HCT116 (cell line): ENCODE measurements around the gene KIAA0825. TPM values are rescaled to one million over a fixed set of nuclear protein-coding genes. Genes with fewer than 3 reads are reported as not detected.

Experiments
- ATAC-seq: fragments of 200-7000 bp; cut with Tn5 transposase; 2 replicates; pipeline ENCODE4 v1.9.1; 2020; ENCODE audit warnings: mild to moderate bottlenecking, moderate library complexity
- BruUV-seq: library from RNA; stranded (reverse); fragments of 400-500 nt; replicated peaks from 2 replicates; lab custom pipeline; 2021; lab: Mats Ljungman, UMichigan
- CTCF ChIA-PET: fragments of 300-600 bp; sonication (Branson Sonifier 250); formaldehyde crosslinking; loops from one replicate; lab custom pipeline; 2021; ENCODE audit warnings: antibody characterized with exemption; lab: Charles Lee
- POLR2A ChIA-PET: fragments of 300-600, 350-600 bp; sonication (Branson Sonifier 250); formaldehyde crosslinking; loops from one replicate; lab custom pipeline; 2021; ENCODE audit warnings: antibody characterized with exemption; lab: Charles Lee
- RAD21 ChIA-PET, 2 experiments: fragments of 300-600 bp; sonication (Branson Sonifier 250); formaldehyde crosslinking; loops; one replicate each; lab custom pipeline; 2023; ENCODE audit warnings: low total read pairs in 2 of 2; ENCODE audit not compliant: uncharacterized antibody in 2 of 2, unreplicated experiment in 2 of 2, low non-redundant PET in 1 of 2; lab: Charles Lee
- DNase-seq: peaks from one replicate; pipeline ENCODE4 v3.0.0-alpha.2; 2010; ENCODE audit warnings: low read depth, low spot score
- H2AFZ ChIP-seq: fragments of 200-600 bp; shearing (Covaris generic), sonication (generic); 2 replicates; pipeline ENCODE4 v1.6.1; 2017; ENCODE audit warnings: low read depth, mixed run types, mixed read lengths, antibody characterized with exemption, low read length; ENCODE audit not compliant: poor library complexity, severe bottlenecking
- H3K27ac ChIP-seq: 2 replicates; pipeline ENCODE4 v1.5.1; 2012; ENCODE audit warnings: low read depth, low read length
- H3K27me3 ChIP-seq: fragments of 200-600 bp; sonication (generic); 2 replicates; pipeline ENCODE4 v1.6.1; 2016; ENCODE audit warnings: mixed run types, low read length, mixed read lengths; ENCODE audit not compliant: insufficient read depth
- H3K36me3 ChIP-seq, 2 experiments: fragments of 200-500 bp in 1 of 2; fragments of 200-600 bp in 1 of 2; sonication (Bioruptor generic) in 1 of 2; sonication (generic) in 1 of 2; 2 replicates each; pipeline versions ENCODE4 v1.5.1 to v1.6.1; 2014 to 2016; ENCODE audit warnings: low read length in 2 of 2, inconsistent platforms in 1 of 2, mixed read lengths in 1 of 2, mixed run types in 1 of 2; ENCODE audit not compliant: insufficient read depth in 2 of 2, control insufficient read depth in 1 of 2
- H3K4me1 ChIP-seq, 2 experiments: fragments of 200-600 bp in 1 of 2; sonication (generic) in 1 of 2; 2 replicates each; pipeline versions ENCODE4 v1.5.1 to v1.6.1; 2012 to 2017; ENCODE audit warnings: low read length in 2 of 2, inconsistent platforms in 1 of 2, mild to moderate bottlenecking in 1 of 2, mixed read lengths in 1 of 2, mixed run types in 1 of 2, moderate library complexity in 1 of 2; ENCODE audit not compliant: insufficient read depth in 2 of 2, control insufficient read depth in 1 of 2
- H3K4me2 ChIP-seq: fragments of 200-600 bp; sonication (generic); 2 replicates; pipeline ENCODE4 v1.6.1; 2017; ENCODE audit warnings: mixed run types, low read length, mixed read lengths
- H3K4me3 ChIP-seq, 2 experiments: fragments of 200-600 bp in 1 of 2; sonication (generic) in 1 of 2; replicated peaks in 1 of 2; 2 replicates each; pipeline ENCODE4 v1.5.1; 2011 to 2016; ENCODE audit warnings: low read length in 2 of 2, control low read depth in 1 of 2, low read depth in 1 of 2, mild to moderate bottlenecking in 1 of 2, mixed read lengths in 1 of 2, mixed run types in 1 of 2
- H3K79me2 ChIP-seq: fragments of 200-600 bp; sonication (generic); 2 replicates; pipeline ENCODE4 v1.6.1; 2017; ENCODE audit warnings: mild to moderate bottlenecking, mixed run types, low read length, moderate library complexity, mixed read lengths; ENCODE audit not compliant: insufficient read depth
- H3K9ac ChIP-seq: fragments of 200-600 bp; sonication (generic); 2 replicates; pipeline ENCODE4 v1.6.1; 2016; ENCODE audit warnings: low read length, mixed read lengths
- H3K9me2 ChIP-seq: fragments of 200-600 bp; sonication (generic), shearing (Covaris generic); 2 replicates; pipeline ENCODE4 v1.6.1; 2017; ENCODE audit warnings: mixed run types, mild to moderate bottlenecking, moderate library complexity; ENCODE audit not compliant: insufficient read depth
- H3K9me3 ChIP-seq, 2 experiments: fragments of 200-500 bp in 1 of 2; fragments of 200-600 bp in 1 of 2; sonication (Bioruptor generic) in 1 of 2; sonication (generic) in 1 of 2; 2 replicates each; pipeline ENCODE4 v1.6.1; 2014 to 2017; ENCODE audit warnings: low read length in 2 of 2, mixed read lengths in 2 of 2, inconsistent platforms in 1 of 2, low read depth in 1 of 2, mild to moderate bottlenecking in 1 of 2, mixed run types in 1 of 2, moderate library complexity in 1 of 2; ENCODE audit not compliant: control insufficient read depth in 1 of 2, insufficient read depth in 1 of 2
- H4K20me1 ChIP-seq: fragments of 200-600 bp; sonication (generic), shearing (Covaris generic); 2 replicates; pipeline ENCODE4 v1.6.1; 2017; ENCODE audit warnings: mixed run types, mild to moderate bottlenecking, moderate library complexity; ENCODE audit not compliant: insufficient read depth
- ATF3 ChIP-seq: IDR thresholded peaks from 2 replicates; pipeline ENCODE4 v1.6.1; 2012
- CBX3 ChIP-seq: IDR thresholded peaks from 2 replicates; pipeline ENCODE4 v1.6.1; 2012; ENCODE audit warnings: low read depth
- CTCF ChIP-seq, 3 experiments: fragments of 200-600 bp in 1 of 3; sonication (generic) in 1 of 3; IDR thresholded peaks in 2 of 3; conservative IDR thresholded peaks in 1 of 3; 2 replicates each; pipeline ENCODE4 v1.5.1; 2012 to 2017; ENCODE audit warnings: low read depth in 2 of 3, low read length in 2 of 3, antibody characterized with exemption in 1 of 3, borderline replicate concordance in 1 of 3, control low read depth in 1 of 3, mild to moderate bottlenecking in 1 of 3, mixed read lengths in 1 of 3, mixed run types in 1 of 3, moderate library complexity in 1 of 3; ENCODE audit not compliant: insufficient read depth in 1 of 3
- EGR1 ChIP-seq: IDR thresholded peaks from 2 replicates; pipeline ENCODE4 v1.6.1; 2012; ENCODE audit warnings: low read depth
- EZH2 ChIP-seq: fragments of 200-600 bp; sonication (generic); IDR thresholded peaks from 2 replicates; pipeline ENCODE4 v1.6.1; 2017; ENCODE audit warnings: antibody characterized with exemption, mixed run types
- EZH2phosphoT487 ChIP-seq: fragments of 200-600 bp; IDR thresholded peaks from 2 replicates; pipeline ENCODE4 v1.6.1; 2018; ENCODE audit warnings: antibody characterized with exemption, borderline replicate concordance
- JUND ChIP-seq: IDR thresholded peaks from 2 replicates; pipeline ENCODE4 v1.6.1; 2012
- MAX ChIP-seq: IDR thresholded peaks from 2 replicates; pipeline ENCODE4 v1.6.1; 2012
- POLR2A ChIP-seq: IDR thresholded peaks from 2 replicates; pipeline ENCODE4 v1.7.0; 2011; ENCODE audit warnings: borderline replicate concordance; ENCODE audit not compliant: insufficient read depth, insufficient read length; ENCODE audit errors: extremely low read depth
- POLR2AphosphoS5 ChIP-seq: IDR thresholded peaks from 2 replicates; pipeline ENCODE4 v1.6.1; 2011; ENCODE audit warnings: mild to moderate bottlenecking, low read depth, low read length, moderate library complexity
- RAD21 ChIP-seq: IDR thresholded peaks from 2 replicates; pipeline ENCODE4 v1.6.1; 2012; ENCODE audit warnings: low read depth, mild to moderate bottlenecking
- REST ChIP-seq: IDR thresholded peaks from 2 replicates; pipeline ENCODE4 v1.6.1; 2012; ENCODE audit warnings: low read depth
- SIN3A ChIP-seq: IDR thresholded peaks from 2 replicates; pipeline ENCODE4 v1.6.1; 2012; ENCODE audit warnings: low read depth
- SP1 ChIP-seq: IDR thresholded peaks from 2 replicates; pipeline ENCODE4 v1.6.1; 2012; ENCODE audit warnings: low read depth
- TCF7L2 ChIP-seq: IDR thresholded peaks from 2 replicates; pipeline ENCODE4 v1.7.0; 2011; ENCODE audit warnings: borderline replicate concordance, inconsistent platforms; ENCODE audit not compliant: insufficient read depth, insufficient read length; ENCODE audit errors: extremely low read depth
- YY1 ChIP-seq: IDR thresholded peaks from 2 replicates; pipeline ENCODE4 v1.6.1; 2011; ENCODE audit warnings: low read length, low read depth, moderate library complexity, mild to moderate bottlenecking; ENCODE audit not compliant: insufficient replicate concordance; ENCODE audit errors: extremely low read depth
- ZBTB33 ChIP-seq: IDR thresholded peaks from 2 replicates; pipeline ENCODE4 v1.6.1; 2011; ENCODE audit warnings: mild to moderate bottlenecking, low read length, moderate library complexity; ENCODE audit not compliant: insufficient replicate concordance; ENCODE audit errors: extremely low read depth
- ZFX ChIP-seq: fragments of 450-650 bp; IDR thresholded peaks from 2 replicates; pipeline ENCODE4 v1.6.1; 2017
- ZNF274 ChIP-seq: fragments of 200-500 bp; sonication (Bioruptor generic); IDR thresholded peaks from 2 replicates; pipeline ENCODE4 v1.6.1; 2014; ENCODE audit warnings: mild to moderate bottlenecking, low read depth, low read length, inconsistent platforms
- intact Hi-C: fragments of 100-400 bp; cut with micrococcal nuclease; formaldehyde crosslinking; loops from 2 replicates; pipeline ENCODE4 v1.10.0; 2022
- total RNA-seq: library from RNA; stranded (reverse); gene quantifications from one replicate; pipeline ENCODE4 v1.2.1, GENCODE V29; 2021; ENCODE audit not compliant: unreplicated experiment

Gene KIAA0825
- total RNA-seq, 1 experiment from 2014 or later: 1.4 TPM

GRCh38 chr5:94388773-94389514, 229.5 kb downstream of the KIAA0825 start:
- no peak for TF ChIP-seq CBX3
- TF ChIP-seq EZH2phosphoT487: no peak
- no peak for TF ChIP-seq YY1
- no peak for TF ChIP-seq POLR2AphosphoS5
- TF ChIP-seq JUND: no peak
- TF ChIP-seq REST: no peak
- no peak for TF ChIP-seq TCF7L2
- TF ChIP-seq EGR1: no peak
- TF ChIP-seq ZBTB33: no peak
- no peak for TF ChIP-seq SP1
- no peak for TF ChIP-seq SIN3A
- no peak for TF ChIP-seq ZNF274
- TF ChIP-seq RAD21: no peak
- no peak for TF ChIP-seq ATF3
- no peak for TF ChIP-seq CTCF (IDR thresholded peaks at IDR 0.05 in 2 of 3, conservative IDR thresholded peaks at IDR 0.05 in 1 of 3; ENCODE audit: borderline replicate concordance in 1 of 3, insufficient read depth in 1 of 3, low read depth in 2 of 3, low read length in 2 of 3)
- no peak for TF ChIP-seq EZH2
- no peak for TF ChIP-seq MAX
- no peak for TF ChIP-seq POLR2A
- no peak for TF ChIP-seq ZFX
- TF ChIP-seq, all 23 proteins: peak for 0
- H3K9me3 ChIP-seq: no peaks in the 10 kb centered on the region
- RAD21 ChIA-PET: no interaction called here
- no TSS peak for BruUV-seq
- H4K20me1 ChIP-seq: no peaks in the 10 kb centered on the region
- no peak overlapping the region for H3K27ac ChIP-seq
- H3K4me3 ChIP-seq: no peak overlapping the region
- no peak overlapping the region for H2AFZ ChIP-seq
- H3K4me1 ChIP-seq: no peaks in the 10 kb centered on the region
- POLR2A ChIA-PET: no interaction called here
- no peak for DNase-seq
- no peaks in the 10 kb centered on the region for H3K79me2 ChIP-seq
- H3K36me3 ChIP-seq: no peaks in the 10 kb centered on the region
- H3K27me3 ChIP-seq: no peaks in the 10 kb centered on the region
- intact Hi-C loops: no loop called here
- CTCF ChIA-PET: no interaction called here
- H3K9ac ChIP-seq: no peak overlapping the region
- no peaks in the 10 kb centered on the region for H3K9me2 ChIP-seq
- H3K4me2 ChIP-seq: no peak overlapping the region
- ATAC-seq: no peak
